Activated CD8-positive, alpha-beta memory T cell treated with anti-CD3 and anti-CD28 coated beads for 36 hours (primary cell): Measurements from ENCODE around the gene PAEP. TPM values are rescaled to one million over a fixed set of nuclear protein-coding genes. Genes with fewer than 3 reads are reported as not detected.

Source experiments
- CTCF ChIA-PET: fragments of 350-600 bp; sonication (Branson Sonifier 250); formaldehyde crosslinking; loops from one replicate; lab custom pipeline; 2021; ENCODE audit warnings: antibody characterized with exemption; lab: Charles Lee
- POLR2A ChIA-PET: fragments of 350-600 bp; sonication (Branson Sonifier 250); formaldehyde crosslinking; loops from one replicate; lab custom pipeline; 2021; ENCODE audit warnings: antibody characterized with exemption; lab: Charles Lee
- total RNA-seq, 2 experiments: library from RNA; stranded (reverse); gene quantifications; one replicate each; pipeline ENCODE4 v1.2.3, GENCODE V29; 2021

PAEP gene
- total RNA-seq, 2 experiments from 2014 or later, result not detected

DNA sequence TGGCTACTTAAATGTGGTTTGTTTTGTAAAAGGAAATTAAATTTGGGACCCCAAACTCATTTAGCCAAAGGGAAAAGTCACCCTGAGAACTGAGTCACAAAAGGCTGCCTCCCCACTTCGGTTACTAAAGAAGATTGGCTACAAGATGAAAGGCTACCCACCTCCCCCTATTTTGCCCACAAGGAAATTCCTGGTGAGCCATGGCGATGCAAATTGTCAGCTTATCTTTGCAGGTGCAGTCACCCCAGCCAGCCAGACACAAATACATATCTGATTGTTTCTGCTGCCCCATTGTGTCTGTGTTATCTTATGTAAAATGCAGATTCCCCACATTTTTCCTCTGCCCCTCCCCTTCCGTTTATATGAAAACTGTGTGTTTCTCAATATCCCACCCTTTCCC is 8.9 kb downstream of the PAEP start:
- CTCF ChIA-PET, result no interaction called here

DNA sequence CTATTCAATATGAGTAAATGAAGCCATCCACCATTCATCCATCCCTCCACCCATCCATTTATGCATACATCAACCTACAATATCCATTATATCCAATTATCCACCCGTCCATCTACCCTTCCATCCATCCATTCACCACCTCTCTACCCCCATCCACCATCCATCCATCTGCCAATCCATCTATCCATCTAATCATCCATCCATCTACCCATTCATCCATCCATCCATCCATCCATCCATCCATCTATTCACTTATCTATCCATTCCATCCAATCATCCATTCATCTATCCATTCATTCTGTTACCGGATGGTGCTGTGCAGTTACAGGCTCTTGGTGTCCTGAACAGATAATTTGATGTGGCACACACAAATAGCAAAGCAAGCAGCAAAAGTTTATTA is 10.7 kb downstream of the PAEP start:
- ChIA-PET POLR2A (no interaction called here), CTCF (interaction anchor here (0.5 kb wide), 1 partner anchor 754 kb away, joined by 3 read pairs; no protein-coding TSS in a partner anchor)

More for the DNA sequence above, 8.9 kb downstream of the PAEP start:
- POLR2A ChIA-PET, result no interaction called here

DNA sequence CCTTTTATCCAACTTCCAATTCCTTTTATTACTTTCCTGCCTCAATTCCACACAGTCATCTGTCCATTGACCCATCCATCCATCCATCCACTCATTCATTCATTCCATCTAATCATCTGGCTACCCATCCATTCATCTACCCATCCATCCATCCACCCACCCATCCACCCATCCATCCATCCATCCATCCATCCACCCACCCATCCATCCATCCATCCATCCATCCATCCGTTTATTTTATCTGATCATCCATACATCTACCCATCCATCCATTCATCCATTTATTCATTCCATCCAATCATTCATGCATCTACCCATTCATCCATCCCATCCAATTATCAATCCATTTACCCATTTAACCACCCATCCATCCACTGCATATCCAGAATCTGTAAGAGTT is 11.6 kb downstream of the PAEP start:
- ChIA-PET CTCF (no interaction called here), POLR2A (no interaction called here)

DNA sequence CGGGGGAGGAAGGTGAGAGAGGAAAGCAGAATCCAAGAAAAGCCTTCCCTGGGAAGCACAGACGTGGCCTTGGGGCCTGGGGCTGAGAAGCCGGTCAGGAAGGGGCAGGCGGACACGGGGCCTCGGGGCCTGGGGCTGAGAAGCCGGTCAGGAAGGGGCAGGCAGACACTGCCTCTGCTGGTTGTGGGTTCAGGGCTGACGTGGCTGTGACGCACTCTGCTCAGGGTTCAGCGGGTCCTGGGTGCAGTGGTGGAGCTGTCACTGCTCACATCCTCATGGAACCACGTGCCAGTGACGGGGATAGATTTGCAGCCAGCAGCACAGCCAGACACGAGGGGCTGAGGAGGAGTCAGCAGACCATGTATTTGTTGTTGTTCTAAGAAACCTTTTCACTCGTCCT is 12.8 kb downstream of the PAEP start:
- CTCF ChIA-PET, result interaction anchor here (0.5 kb wide), 1 partner anchor 24 kb away, joined by 3 read pairs; no protein-coding TSS in a partner anchor
- POLR2A ChIA-PET, result no interaction called here

DNA sequence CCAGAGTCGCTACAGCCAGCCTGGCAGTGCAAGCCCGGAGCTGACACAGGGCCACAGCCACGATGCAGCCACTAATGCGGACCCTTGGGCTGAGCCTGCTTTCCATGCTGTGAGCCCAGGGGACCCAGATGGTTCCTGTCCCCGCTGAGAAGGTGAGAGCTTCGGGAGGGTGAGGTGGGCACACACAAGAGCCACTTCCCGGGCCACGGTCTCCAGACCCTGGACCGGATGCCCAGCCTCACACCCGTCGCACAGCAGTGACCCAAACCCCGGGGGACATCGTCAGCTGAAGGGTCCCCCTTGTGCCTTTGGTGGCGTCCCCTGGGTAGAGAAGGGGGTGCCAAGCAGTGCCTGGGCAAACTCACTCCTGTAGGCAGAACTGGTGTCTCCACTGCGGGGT is 13.4 kb downstream of the PAEP start:
- CTCF ChIA-PET, result interaction anchor here (0.5 kb wide), 1 partner anchor 24 kb away, joined by 3 read pairs; no protein-coding TSS in a partner anchor
- POLR2A ChIA-PET, result no interaction called here

DNA sequence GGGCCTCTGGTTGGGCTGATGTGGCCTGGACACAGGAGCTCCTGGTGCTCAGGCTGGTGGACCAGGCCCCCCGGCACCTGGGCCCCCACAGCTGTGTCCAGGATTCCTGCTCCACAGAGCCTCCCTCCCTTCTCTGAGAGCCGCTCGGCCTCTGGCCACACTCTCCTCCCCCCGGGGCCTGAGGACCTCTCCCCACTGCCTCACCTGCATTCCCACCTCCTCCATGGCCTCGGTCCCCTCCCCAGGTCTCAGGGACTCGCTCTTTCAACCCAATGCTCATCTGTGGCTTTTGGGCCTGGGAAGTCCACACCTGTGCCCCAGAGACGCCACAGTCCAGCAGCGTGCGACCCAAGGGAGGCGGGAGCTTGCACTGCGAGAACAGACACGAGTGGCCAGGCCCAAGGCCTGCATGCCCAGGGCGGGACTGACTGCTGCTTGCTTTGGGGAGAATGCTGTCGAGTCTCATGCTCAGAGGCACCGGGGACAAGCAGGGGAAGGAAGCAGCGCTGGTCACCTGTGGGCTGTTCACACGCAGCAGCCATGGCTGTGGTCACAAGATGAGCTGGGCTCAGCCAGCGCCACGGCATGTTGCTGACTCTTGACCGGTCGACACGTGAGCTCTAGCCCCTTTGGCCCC is 14.6 kb downstream of the PAEP start:
- POLR2A ChIA-PET, result no interaction called here
- CTCF ChIA-PET, result no interaction called here

DNA sequence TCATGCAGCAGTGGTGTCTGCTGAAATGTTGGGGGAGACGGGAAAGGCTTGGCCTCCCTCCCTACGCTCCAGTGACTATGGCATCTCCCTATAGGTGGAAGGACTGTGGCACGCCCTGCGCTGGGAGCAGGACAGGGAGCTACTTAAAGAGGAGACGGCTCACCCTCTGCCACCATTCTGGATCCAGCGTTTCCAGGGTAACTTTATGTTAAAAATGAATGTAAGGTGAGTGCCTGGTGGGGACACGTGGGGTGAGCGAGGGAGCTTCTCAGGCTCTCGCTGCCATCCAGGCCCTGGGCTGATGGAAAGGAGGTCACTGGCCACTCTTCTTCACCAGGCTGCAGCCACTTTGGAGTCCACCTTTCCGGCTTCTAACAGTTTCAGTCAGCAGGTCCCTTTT is 15.7 kb downstream of the PAEP start:
- ChIA-PET CTCF (no interaction called here), POLR2A (no interaction called here)

DNA sequence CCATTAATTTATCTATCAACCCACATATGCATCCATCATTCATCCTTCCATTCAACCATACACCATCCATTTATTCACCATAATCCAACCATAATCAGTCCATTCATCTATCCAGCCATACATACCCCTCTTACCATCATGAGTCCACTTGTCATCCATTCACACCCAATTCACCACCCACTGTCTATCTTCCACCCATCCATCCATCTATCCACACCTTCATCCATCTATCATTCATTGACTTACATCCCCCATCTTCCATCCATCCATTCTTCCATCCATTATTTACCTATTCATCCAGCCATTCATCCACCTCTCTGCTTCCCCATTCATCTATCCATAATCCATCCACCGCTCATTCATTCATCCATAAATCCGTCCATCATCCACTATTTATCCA is 17.8 kb downstream of the PAEP start:
- ChIA-PET CTCF (no interaction called here), POLR2A (no interaction called here)

DNA sequence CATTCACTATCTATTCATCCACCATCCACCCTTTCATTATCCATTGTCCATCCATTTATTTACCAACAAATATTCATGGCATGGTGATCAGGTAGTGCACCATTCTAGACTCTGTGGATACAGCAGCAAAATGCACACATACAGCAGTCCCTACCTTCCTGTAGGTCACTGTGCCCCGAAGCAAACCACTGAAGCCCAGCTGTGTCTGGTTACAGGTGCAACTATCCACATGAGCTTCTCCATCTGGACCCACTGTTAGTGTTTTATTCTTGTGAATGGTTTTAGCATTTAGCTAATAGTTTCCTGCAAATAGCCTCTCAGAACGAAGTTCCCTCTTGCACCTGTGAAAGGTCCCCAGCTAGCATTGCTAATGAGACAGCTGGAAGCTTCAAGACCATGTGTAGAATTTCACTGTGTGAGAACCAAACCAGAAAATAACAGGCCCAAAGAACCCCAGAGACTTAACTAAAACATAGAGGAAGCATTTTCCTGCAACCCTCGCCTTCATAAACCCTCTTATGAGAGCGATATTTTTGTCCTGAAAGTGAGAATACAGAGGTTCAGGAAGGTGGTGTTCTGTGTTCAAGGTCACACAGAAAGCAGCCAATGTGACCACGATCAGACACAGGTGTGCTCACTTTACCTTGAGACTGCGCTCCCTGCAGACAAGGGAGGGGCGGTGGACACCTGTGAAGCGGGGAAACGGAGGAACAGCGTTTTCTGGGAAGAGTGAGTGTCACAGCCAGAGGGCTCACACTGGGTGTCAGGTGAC is 18.5 kb downstream of the PAEP start:
- ChIA-PET POLR2A (no interaction called here), CTCF (no interaction called here)

DNA sequence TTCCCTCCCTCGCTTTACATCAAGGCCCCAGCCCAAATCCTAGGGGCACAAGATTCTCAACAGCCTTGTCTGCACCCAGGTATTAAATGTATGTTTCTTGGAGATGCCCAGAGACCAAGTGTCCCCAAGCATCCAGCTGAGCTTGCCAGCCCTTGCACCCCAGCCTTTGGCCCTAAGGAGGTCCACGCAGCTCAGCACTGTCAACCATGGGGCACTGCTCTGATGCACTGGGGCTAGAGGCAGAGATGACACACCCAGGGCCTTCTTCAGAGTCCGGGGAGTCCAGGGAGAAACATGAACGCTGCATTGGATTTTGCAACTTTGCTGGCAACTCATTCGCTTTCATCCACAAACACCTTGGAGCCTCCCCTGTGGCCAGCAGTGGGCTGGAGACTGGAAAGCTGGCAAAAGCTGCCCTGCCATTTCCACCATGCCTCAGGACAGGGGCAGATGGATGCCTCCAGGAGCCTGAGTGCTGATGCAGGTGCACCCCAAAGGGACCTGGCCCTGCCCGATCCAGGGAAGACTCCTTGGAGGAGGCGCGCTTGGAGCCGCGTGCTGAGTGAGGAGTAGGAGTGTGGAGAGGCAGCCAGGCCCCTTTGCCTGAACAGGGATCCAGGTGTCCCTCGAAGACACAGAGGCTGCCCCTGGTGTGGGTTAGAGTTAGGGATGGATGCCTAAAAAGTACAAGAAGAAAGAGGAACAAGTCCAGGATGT is 19.3 kb downstream of the PAEP start:
- POLR2A ChIA-PET, result no interaction called here
- CTCF ChIA-PET, result no interaction called here

DNA sequence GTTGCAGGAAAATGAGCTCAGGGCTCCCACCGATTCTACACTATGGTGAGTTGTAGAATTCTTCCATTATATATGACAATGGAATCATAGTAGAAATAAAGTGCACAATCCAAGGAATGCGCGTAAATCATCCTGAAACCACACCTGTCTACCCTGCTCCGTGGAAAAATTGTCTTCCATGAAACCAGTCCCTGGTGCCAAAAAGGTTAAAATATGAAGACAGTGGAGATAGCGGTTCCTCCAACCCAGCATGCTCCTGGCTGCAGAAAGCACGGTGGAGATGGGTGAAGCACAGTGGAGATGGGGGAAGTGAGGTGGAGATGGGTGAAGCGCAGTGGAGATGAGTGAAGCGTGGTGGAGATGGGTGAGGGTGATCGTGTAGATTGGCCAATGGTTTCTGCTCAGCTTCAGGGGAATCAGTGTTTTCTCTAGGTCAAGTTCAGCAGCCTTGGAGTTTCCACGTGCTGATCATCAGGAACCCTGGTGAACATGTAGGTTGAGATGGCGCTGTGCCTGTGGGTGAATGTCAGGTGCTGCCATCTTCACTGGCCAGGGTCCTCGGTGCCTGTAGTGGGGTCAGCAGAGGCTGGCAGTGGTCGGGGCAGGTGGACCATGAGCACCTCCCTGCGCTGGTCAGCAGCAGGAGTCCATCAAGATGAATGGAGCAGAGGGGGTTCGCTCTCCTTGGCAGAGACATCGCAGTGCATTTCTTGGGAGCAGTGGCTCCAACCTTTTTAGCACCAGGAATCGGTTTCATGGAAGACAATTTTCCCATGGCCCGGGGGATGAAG is 20.3 kb downstream of the PAEP start:
- ChIA-PET CTCF (no interaction called here), POLR2A (no interaction called here)

DNA sequence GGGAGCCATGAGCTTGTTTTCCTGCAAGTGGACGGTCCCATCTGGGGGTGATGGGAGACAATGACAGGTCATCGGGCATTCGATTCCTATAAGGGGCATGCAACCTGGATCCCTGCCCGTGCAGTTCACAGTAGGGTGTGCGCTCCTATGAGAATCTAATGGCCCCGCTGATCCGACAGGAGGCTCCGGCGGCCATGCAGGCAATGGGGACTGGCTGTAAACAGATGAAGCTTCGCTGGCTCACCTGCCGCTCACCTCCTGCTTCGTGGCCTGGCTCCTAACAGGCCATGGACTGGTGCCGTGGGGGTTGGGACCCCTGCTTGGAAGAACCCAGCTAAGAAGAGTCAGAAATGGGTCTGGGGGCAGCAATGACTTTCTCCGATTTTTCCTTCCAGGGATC is 21.0 kb downstream of the PAEP start:
- POLR2A ChIA-PET, result no interaction called here
- CTCF ChIA-PET, result no interaction called here

DNA sequence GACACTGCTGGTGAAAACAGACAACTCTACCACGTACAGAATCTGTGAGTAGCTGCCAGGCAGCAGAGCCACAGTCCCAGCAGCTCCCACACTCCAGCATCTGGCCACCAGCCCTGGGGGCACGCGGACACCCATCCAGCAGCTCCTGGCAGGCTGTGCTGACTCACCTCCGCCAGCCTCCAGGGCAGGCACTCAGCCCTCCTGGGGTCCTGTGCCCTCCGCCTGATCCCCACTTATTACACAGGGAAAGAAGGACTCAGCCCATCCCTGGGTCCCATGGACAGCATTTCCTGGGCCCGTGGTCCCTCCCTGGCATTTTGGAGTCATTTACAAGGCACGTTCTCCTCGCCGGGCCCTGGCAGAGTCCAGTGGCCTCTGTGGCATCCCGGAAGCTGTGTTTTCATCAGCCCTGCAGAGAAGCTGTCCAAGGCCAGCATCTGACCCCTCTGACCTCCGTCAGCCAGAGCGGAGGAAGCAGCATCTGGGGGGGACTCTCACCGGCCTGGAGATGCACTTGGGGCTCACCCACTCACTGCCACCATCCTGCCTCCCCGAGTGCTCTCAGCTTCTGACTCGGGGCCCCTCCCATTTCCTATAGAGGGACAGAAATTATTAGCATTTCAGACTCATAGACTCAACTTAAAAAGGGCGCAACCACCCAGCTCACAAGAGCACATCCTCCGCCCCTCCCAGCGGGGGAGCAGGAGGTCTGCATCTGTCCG is 21.6 kb downstream of the PAEP start:
- ChIA-PET POLR2A (no interaction called here), CTCF (no interaction called here)

DNA sequence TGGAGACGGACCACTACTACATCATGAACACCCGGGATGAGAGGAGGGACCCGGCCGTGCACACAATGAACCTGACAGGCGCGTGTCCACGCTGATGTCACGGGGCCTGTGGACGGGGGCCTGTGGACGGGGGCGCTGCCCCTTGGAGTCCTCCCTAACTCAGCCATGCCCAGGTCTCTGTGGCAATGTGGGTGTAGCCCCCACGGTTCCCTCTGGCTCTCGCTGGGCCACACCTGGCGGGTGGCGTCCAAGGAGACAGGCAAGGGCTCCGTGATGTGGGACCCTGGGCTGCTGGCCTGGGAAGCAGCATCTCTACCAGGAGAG is 22.1 kb downstream of the PAEP start:
- ChIA-PET POLR2A (no interaction called here), CTCF (no interaction called here)

DNA sequence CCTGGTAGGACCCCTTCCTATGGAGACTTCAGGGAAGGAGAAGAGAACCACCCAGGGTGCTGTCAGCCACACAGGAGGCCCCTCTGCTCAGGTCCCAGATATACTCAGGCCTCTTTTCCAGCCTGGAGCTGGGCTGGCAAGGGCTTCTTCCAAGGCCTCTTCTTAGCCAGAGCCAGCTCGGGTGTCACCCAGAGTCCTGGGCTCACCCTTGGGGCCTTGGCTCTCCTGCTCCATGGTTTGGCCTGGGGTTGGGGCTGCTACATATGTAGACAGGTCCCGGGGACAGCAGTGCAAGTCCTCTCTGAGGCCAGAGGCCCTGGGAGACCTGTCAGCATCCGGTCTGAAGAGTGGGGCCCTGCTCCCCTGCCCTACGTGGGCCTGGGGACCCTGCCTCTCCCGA is 22.8 kb downstream of the PAEP start:
- ChIA-PET POLR2A (no interaction called here), CTCF (no interaction called here)

DNA sequence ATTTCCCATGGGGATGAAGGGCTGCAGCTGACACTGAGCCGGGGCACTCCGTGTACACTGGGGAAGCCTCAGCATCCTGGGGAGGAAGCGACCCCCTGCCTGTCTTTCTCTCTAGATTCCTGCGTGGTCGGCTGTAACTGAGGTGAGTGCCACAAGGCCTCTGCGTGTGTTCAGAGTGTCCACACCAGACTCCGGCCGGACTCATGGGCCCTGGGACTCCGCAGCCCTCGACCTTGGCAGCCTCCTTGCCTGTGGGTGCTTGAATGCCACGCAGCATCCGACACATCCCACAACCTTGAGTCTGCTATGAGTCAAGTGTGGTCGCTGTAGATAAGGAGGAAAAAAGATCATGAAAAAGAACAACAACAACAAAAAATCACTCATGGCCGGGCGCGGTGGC is 23.4 kb downstream of the PAEP start:
- POLR2A ChIA-PET, result no interaction called here
- CTCF ChIA-PET, result no interaction called here

DNA sequence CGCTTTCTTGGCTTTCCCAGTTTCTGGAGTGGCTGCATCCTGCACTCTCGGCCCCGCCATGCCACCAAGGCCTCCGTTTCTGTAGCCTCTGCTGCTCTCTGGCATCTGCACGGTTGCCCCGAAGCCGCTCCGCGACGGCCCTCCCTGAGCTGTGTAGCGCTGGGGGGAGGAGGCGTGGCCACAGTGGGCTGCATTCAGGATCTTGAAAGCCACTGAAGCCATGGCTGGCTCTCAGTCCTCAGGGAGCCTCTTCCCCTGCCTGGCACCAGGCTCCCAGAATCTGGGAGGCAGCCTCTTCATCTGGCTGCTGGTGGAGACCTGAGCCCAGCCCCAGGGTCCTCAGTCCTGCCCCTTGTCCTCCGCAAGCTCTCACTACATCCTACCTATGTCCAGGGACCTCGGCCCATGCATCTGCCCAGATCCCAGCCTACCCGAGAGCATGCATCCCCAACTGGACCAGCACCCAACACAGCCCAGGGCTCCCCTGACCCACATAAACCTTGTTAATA is 25.1 kb downstream of the PAEP start:
- ChIA-PET CTCF (no interaction called here), POLR2A (no interaction called here)

DNA sequence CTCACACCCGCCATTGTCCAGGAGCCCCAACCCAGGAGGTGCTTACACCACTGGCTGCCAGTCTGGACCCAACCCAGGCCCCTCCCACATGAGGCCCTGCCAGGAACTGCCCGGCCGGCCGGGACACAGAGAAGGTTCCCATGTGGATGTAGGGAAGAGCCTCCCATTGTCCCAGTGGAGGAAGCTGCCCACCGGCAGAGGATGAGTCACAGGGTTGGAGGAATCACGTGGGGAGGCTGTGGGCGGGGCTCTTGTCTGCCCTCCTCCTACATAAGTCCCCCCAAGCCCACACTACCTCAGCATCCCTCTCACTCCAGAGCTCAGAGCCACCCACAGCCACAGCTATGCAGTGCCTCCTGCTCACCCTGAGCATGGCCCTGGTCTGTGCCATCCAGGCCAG is 26.1 kb downstream of the PAEP start:
- ChIA-PET POLR2A (no interaction called here), CTCF (no interaction called here)

DNA sequence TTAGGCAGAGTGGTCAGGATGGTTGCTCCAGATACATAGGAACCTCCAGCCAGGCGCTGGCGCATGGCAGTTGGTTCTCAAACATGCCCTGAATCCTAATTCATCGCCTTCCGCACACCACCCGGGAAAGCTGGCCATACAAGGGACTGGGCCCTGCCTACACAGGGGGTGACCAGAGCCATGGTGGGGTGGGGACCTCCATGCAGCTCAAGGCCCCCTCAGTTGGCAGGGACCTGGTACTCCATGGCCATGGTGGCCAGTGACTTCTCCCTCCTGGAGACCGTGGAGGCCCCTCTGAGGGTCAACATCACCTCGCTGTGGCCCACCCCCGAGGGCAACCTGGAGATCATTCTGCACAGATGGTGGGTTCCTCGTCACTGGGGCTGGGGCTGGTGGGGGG is 26.8 kb downstream of the PAEP start:
- ChIA-PET POLR2A (no interaction called here), CTCF (no interaction called here)
